ENCODE measurements around the gene CYBB.
A peak's percentile ranks its signal among the peaks of the same experiment; 100 is the strongest.

Gene CYBB

DNA sequence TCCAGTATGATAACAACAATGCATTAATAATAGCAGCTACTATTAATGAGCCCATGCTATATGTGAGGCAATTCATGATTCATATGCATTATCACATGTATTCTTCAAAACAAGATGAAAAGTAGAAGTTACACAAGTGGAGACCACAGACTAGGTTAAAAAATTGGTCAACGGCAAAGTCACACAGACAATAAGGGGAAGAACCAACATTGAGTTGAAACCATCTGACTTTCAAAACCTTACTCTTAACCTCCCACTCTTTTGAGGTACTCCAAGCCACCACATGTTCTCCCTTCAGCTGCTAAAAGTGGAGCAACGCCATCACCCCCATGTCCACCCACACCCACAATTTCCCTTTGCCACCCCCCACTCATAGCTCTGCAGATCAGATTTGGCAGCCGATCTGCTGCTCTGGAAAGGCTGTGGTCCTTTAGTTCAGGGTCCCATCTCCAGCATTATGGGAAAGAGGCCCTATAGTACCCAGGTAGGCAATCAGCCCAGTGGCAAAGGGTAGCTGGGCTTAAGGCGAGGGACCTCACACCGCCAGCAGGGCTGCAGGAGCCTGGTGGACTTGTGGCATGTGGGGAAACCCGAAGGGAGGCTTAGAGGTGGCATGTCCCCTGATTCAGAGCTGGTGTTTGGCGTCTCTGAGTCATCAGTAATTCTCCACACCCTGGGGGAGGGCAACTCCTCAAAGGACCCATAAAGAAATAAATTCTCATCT, 33.5 kb upstream of the CYBB start:
- POLR2A ChIA-PET, result no interaction called here
- CTCF ChIA-PET, result interaction anchor here (0.7 to 4.8 kb wide), 22 partner anchors 7 to 429 kb away, joined by 3 to 89 read pairs (median 4); partner anchors contain the start of gene CYBB
- Histone ChIP-seq H3K36me3 (ENCODE audit: control insufficient read depth in 2 of 2, insufficient read depth in 1 of 2, low read length in 2 of 2) (no peaks in the 10 kb centered on the region), H3K4me3 (ENCODE audit: low read depth, low read length) (no peak overlapping the region), H3K4me1 (ENCODE audit: control insufficient read depth, insufficient read depth, low read length) (no peaks in the 10 kb centered on the region), H3K9me3 (ENCODE audit: control insufficient read depth, insufficient read depth, low read depth, low read length) (no peaks in the 10 kb centered on the region), H3K27ac (ENCODE audit: extremely low read depth, low read depth, low read length) (no peak overlapping the region)
- no peak for TF ChIP-seq ZIC2 (tag by site-specific recombination; IDR thresholded peaks at IDR 0.05)
- TF ChIP-seq ZEB2 (tag by site-specific recombination; IDR thresholded peaks at IDR 0.05), result no peak
- TF ChIP-seq ZFHX2 (tag by site-specific recombination; conservative IDR thresholded peaks at IDR 0.05), result 0 out of 2 replicates have a peak, but pooled peaks have one; percentile 22
- TF ChIP-seq ZNF664 (tag by site-specific recombination; IDR thresholded peaks at IDR 0.05), result no peak
- no peak for TF ChIP-seq ZNF140 (tag by site-specific recombination; IDR thresholded peaks at IDR 0.05)
- no peak for TF ChIP-seq HOXA7 (CRISPR knock-in tag; IDR thresholded peaks at IDR 0.05; ENCODE audit: borderline replicate concordance)
- no peak for TF ChIP-seq ZNF654 (tag by site-specific recombination; IDR thresholded peaks at IDR 0.05; ENCODE audit: low read depth)
- no peak for TF ChIP-seq ZNF777 (tag by site-specific recombination; IDR thresholded peaks at IDR 0.05; ENCODE audit: borderline replicate concordance)
- TF ChIP-seq ZNF558 (tag by site-specific recombination; IDR thresholded peaks at IDR 0.05), result no peak
- no peak for TF ChIP-seq ZNF76 (tag by site-specific recombination; IDR thresholded peaks at IDR 0.05; ENCODE audit: borderline replicate concordance, low read depth)
- TF ChIP-seq GLIS1 (tag by site-specific recombination; IDR thresholded peaks at IDR 0.05), result peak; percentile 68

DNA sequence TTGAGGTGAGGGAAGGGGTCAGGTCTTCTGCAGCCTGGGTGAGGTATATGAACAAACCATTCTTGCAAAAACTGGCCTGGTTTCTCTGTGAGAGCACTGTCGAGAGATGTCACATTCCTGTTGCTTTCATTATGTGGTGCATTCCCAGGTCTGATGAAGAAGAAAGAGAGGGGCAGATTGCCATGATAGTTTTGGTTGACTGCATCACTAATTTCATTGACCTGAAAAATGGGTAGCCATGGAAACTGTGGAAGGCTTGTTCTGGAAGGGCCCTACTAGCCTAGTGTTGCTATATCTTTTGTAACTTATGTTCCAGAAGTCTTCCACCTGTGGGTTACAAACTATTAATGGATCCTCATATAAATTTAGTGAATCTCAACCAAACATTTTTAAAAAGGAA, 32.9 kb upstream of the CYBB start:
- no peak overlapping the region for H3K27ac ChIP-seq (ENCODE audit: extremely low read depth, low read depth, low read length)
- POLR2A ChIA-PET, result no interaction called here
- H3K4me1 ChIP-seq (ENCODE audit: control insufficient read depth, insufficient read depth, low read length), result no peaks in the 10 kb centered on the region
- H3K36me3 ChIP-seq (ENCODE audit: control insufficient read depth in 2 of 2, insufficient read depth in 1 of 2, low read length in 2 of 2), result no peaks in the 10 kb centered on the region
- CTCF ChIA-PET, result interaction anchor here (0.8 to 4.8 kb wide), 5 partner anchors 9 to 428 kb away, joined by 3 to 89 read pairs (median 31); partner anchors contain the start of gene CYBB
- H3K4me3 ChIP-seq (ENCODE audit: low read depth, low read length), result no peak overlapping the region
- no peaks in the 10 kb centered on the region for H3K9me3 ChIP-seq (ENCODE audit: control insufficient read depth, insufficient read depth, low read depth, low read length)
- TF ChIP-seq ZNF677 (tag by site-specific recombination; IDR thresholded peaks at IDR 0.05), result no peak
- no peak for TF ChIP-seq ZNF354C (tag by site-specific recombination; IDR thresholded peaks at IDR 0.05; ENCODE audit: borderline replicate concordance, low read depth)
- TF ChIP-seq, protein P1, sequence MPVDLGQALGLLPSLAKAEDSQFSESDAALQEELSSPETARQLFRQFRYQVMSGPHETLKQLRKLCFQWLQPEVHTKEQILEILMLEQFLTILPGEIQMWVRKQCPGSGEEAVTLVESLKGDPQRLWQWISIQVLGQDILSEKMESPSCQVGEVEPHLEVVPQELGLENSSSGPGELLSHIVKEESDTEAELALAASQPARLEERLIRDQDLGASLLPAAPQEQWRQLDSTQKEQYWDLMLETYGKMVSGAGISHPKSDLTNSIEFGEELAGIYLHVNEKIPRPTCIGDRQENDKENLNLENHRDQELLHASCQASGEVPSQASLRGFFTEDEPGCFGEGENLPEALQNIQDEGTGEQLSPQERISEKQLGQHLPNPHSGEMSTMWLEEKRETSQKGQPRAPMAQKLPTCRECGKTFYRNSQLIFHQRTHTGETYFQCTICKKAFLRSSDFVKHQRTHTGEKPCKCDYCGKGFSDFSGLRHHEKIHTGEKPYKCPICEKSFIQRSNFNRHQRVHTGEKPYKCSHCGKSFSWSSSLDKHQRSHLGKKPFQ (tag by site-specific recombination; IDR thresholded peaks at IDR 0.05), result no peak
- TF ChIP-seq ZNF350 (tag by site-specific recombination; IDR thresholded peaks at IDR 0.05), result no peak
- TF ChIP-seq, protein P2, sequence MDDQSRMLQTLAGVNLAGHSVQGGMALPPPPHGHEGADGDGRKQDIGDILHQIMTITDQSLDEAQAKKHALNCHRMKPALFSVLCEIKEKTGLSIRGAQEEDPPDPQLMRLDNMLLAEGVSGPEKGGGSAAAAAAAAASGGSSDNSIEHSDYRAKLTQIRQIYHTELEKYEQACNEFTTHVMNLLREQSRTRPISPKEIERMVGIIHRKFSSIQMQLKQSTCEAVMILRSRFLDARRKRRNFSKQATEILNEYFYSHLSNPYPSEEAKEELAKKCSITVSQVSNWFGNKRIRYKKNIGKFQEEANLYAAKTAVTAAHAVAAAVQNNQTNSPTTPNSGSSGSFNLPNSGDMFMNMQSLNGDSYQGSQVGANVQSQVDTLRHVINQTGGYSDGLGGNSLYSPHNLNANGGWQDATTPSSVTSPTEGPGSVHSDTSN (CRISPR knock-in tag; IDR thresholded peaks at IDR 0.05), result no peak
- TF ChIP-seq ZNF658 (tag by site-specific recombination; IDR thresholded peaks at IDR 0.05), result no peak
- no peak for TF ChIP-seq ZNF48 (tag by site-specific recombination; IDR thresholded peaks at IDR 0.05)
- TF ChIP-seq ZNF473 (tag by site-specific recombination; IDR thresholded peaks at IDR 0.05), result no peak
- TF ChIP-seq SALL2 (tag by site-specific recombination; IDR thresholded peaks at IDR 0.05; ENCODE audit: borderline replicate concordance), result no peak
- TF ChIP-seq ZNF571 (tag by site-specific recombination; IDR thresholded peaks at IDR 0.05), result no peak
- TF ChIP-seq, protein P3, sequence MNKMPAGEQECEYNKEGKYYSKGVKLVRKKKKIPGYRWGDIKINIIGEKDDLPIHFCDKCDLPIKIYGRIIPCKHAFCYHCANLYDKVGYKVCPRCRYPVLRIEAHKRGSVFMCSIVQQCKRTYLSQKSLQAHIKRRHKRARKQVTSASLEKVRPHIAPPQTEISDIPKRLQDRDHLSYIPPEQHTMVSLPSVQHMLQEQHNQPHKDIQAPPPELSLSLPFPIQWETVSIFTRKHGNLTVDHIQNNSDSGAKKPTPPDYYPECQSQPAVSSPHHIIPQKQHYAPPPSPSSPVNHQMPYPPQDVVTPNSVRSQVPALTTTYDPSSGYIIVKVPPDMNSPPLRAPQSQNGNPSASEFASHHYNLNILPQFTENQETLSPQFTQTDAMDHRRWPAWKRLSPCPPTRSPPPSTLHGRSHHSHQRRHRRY (tag by site-specific recombination; IDR thresholded peaks at IDR 0.05), result no peak
- no peak for TF ChIP-seq ZNF140 (tag by site-specific recombination; IDR thresholded peaks at IDR 0.05)
- TF ChIP-seq ZNF24 (tag by site-specific recombination; IDR thresholded peaks at IDR 0.05), result no peak
- TF ChIP-seq WT1 (tag by site-specific recombination; IDR thresholded peaks at IDR 0.05), result no peak
- no peak for TF ChIP-seq ZFP3 (tag by site-specific recombination; IDR thresholded peaks at IDR 0.05; ENCODE audit: low read depth)
- TF ChIP-seq ZNF2 (tag by site-specific recombination; IDR thresholded peaks at IDR 0.05), result no peak
- no peak for TF ChIP-seq ZNF391 (tag by site-specific recombination; IDR thresholded peaks at IDR 0.05; ENCODE audit: borderline replicate concordance, low read depth)
- TF ChIP-seq, protein P4, sequence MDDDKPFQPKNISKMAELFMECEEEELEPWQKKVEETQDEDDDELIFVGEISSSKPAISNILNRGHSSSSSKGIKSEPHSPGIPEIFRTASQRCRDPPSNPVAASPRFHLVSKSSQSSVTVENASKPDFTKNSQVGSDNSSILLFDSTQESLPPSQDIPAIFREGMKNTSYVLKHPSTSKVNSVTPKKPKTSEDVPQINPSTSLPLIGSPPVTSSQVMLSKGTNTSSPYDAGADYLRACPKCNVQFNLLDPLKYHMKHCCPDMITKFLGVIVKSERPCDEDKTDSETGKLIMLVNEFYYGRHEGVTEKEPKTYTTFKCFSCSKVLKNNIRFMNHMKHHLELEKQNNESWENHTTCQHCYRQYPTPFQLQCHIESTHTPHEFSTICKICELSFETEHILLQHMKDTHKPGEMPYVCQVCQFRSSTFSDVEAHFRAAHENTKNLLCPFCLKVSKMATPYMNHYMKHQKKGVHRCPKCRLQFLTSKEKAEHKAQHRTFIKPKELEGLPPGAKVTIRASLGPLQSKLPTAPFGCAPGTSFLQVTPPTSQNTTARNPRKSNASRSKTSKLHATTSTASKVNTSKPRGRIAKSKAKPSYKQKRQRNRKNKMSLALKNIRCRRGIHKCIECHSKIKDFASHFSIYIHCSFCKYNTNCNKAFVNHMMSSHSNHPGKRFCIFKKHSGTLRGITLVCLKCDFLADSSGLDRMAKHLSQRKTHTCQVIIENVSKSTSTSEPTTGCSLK (tag by site-specific recombination; IDR thresholded peaks at IDR 0.05), result no peak

Data from HEK293 (cell line).